CD14-positive monocyte (primary cell): Measurements from ENCODE around the gene KCNH1. TPM values are rescaled to one million over a fixed set of nuclear protein-coding genes. Genes with fewer than 3 reads are reported as not detected.
"Not testable (repeated sequence)": the region's sequence is repeated elsewhere in the genome, so short reads cannot be mapped to it uniquely, and the experiment has no call there.

Source experiments
- DNase-seq, 3 donors: peaks; one replicate each; pipeline ENCODE4 v3.0.0-alpha.2; 2011 to 2022
- H2AFZ ChIP-seq: 2 replicates; pipeline ENCODE4 v1.6.0; 2012; ENCODE audit warnings: mild to moderate bottlenecking, low read depth, low read length, inconsistent platforms; ENCODE audit not compliant: insufficient read depth, poor library complexity, severe bottlenecking
- H3K27ac ChIP-seq, 2 donors: 1 replicate in 1 of 2; 2 replicates in 1 of 2; pipeline ENCODE4 v1.5.1; 2012 to 2013; ENCODE audit warnings: low read length in 2 of 2, control low read depth in 1 of 2, inconsistent platforms in 1 of 2, low read depth in 1 of 2, mild to moderate bottlenecking in 1 of 2
- H3K27me3 ChIP-seq, 2 donors: one replicate each; pipeline versions ENCODE4 v1.6.0 to v1.6.1; 2011 to 2013; ENCODE audit warnings: low read length in 2 of 2; ENCODE audit not compliant: control insufficient read depth in 2 of 2, insufficient read depth in 2 of 2
- H3K36me3 ChIP-seq, 2 donors: replicated peaks in 1 of 2; 1 replicate in 1 of 2; 2 replicates in 1 of 2; pipeline versions ENCODE4 v1.5.1 to v1.6.1; 2012 to 2013; ENCODE audit warnings: low read length in 2 of 2, control low read depth in 1 of 2, inconsistent platforms in 1 of 2, mild to moderate bottlenecking in 1 of 2; ENCODE audit not compliant: insufficient read depth in 2 of 2, control insufficient read depth in 1 of 2
- H3K4me1 ChIP-seq, 2 donors: 1 replicate in 1 of 2; 2 replicates in 1 of 2; pipeline versions ENCODE4 v1.5.1 to v1.6.1; 2012 to 2013; ENCODE audit warnings: low read length in 2 of 2, control low read depth in 1 of 2, inconsistent platforms in 1 of 2, mild to moderate bottlenecking in 1 of 2, moderate library complexity in 1 of 2; ENCODE audit not compliant: insufficient read depth in 2 of 2, control insufficient read depth in 1 of 2
- H3K4me2 ChIP-seq: replicated peaks from 2 replicates; pipeline ENCODE3; 2012; ENCODE audit warnings: low read length, moderate library complexity, mild to moderate bottlenecking; ENCODE audit not compliant: poor library complexity, severe bottlenecking; ENCODE audit errors: extremely low read depth
- H3K4me3 ChIP-seq, 3 experiments: fragments of 200-600 bp in 1 of 3; sonication (generic) in 1 of 3; replicated peaks in 1 of 3; 1 replicate in 2 of 3; 2 replicates in 1 of 3; pipeline ENCODE4 v1.5.1; 2011 to 2013; ENCODE audit warnings: low read length in 3 of 3, mild to moderate bottlenecking in 3 of 3, control low read depth in 2 of 3, low read depth in 2 of 3, inconsistent platforms in 1 of 3, moderate library complexity in 1 of 3
- H3K79me2 ChIP-seq: 2 replicates; pipeline ENCODE4 v1.6.0; 2012; ENCODE audit warnings: mild to moderate bottlenecking, control low read depth, inconsistent platforms, low read length, moderate library complexity; ENCODE audit not compliant: insufficient read depth
- H3K9ac ChIP-seq: 2 replicates; pipeline ENCODE4 v1.6.0; 2017; ENCODE audit warnings: low read length, mild to moderate bottlenecking; ENCODE audit not compliant: insufficient read depth, poor library complexity, severe bottlenecking
- H3K9me3 ChIP-seq, 2 donors: replicated peaks in 1 of 2; 1 replicate in 1 of 2; 2 replicates in 1 of 2; pipeline versions ENCODE4 v1.5.1 to v1.6.1; 2012 to 2013; ENCODE audit warnings: low read length in 2 of 2, control low read depth in 1 of 2; ENCODE audit not compliant: control insufficient read depth in 1 of 2, insufficient read depth in 1 of 2
- H4K20me1 ChIP-seq: 2 replicates; pipeline ENCODE4 v1.6.0; 2012; ENCODE audit warnings: mild to moderate bottlenecking, low read length, control low read depth, moderate library complexity; ENCODE audit not compliant: insufficient read depth
- H3K27ac Mint-ChIP-seq, 7 donors: one replicate each; pipeline ENCODE4 v1.8.0; 2020; ENCODE audit warnings: mild to moderate bottlenecking in 7 of 7, mixed read lengths in 7 of 7, moderate library complexity in 6 of 7, inconsistent platforms in 2 of 7
- H3K27me3 Mint-ChIP-seq, 3 donors: one replicate each; pipeline ENCODE4 v1.8.0; 2021 to 2022; ENCODE audit warnings: low read depth in 3 of 3, mild to moderate bottlenecking in 3 of 3, mixed read lengths in 3 of 3, moderate library complexity in 3 of 3, inconsistent platforms in 1 of 3
- H3K36me3 Mint-ChIP-seq, 2 donors: one replicate each; pipeline ENCODE4 v1.8.0; 2020; ENCODE audit warnings: mixed read lengths in 2 of 2, inconsistent platforms in 1 of 2, mild to moderate bottlenecking in 1 of 2
- H3K4me1 Mint-ChIP-seq: one replicate; pipeline ENCODE4 v1.8.0; 2020; ENCODE audit warnings: mild to moderate bottlenecking, mixed read lengths
- H3K4me3 Mint-ChIP-seq, 2 donors: one replicate each; pipeline ENCODE4 v1.8.0; 2020; ENCODE audit warnings: mild to moderate bottlenecking in 2 of 2, mixed read lengths in 2 of 2, moderate library complexity in 1 of 2
- H3K9me3 Mint-ChIP-seq, 7 donors: one replicate each; pipeline ENCODE4 v1.8.0; 2020 to 2022; ENCODE audit warnings: mixed read lengths in 7 of 7, mild to moderate bottlenecking in 6 of 7, moderate library complexity in 6 of 7, inconsistent platforms in 2 of 7
- WGBS: methylation state at CpG from one replicate; pipeline ENCODE4 v1.1.5; 2013; ENCODE audit warnings: missing lambda C conversion rate; ENCODE audit not compliant: insufficient coverage; 5-methylcytosine and 5-hydroxymethylcytosine counted together
- intact Hi-C, 2 donors: fragments of 100-400 bp; cut with micrococcal nuclease; formaldehyde crosslinking; loops; one replicate each; pipeline versions ENCODE4 v1.15.0 to v1.15.1; 2023
- polyA plus RNA-seq, 3 donors: library from polyadenylated mRNA; depleted of rRNA in 1 of 3; unstranded in 2 of 3; stranded (reverse) in 1 of 3; fragments of 300-500 nt in 2 of 3; fragments of >200 nt in 1 of 3; fragmentation: Illumina TruSeq in 2 of 3; gene quantifications; 1 replicate in 2 of 3; 2 replicates in 1 of 3; pipeline ENCODE4 v1.2.3, GENCODE V29; 2012 to 2021
- TF ChIP-seq, protein P1 (sequence below): fragments of 200-600 bp; IDR thresholded peaks from one replicate; pipeline ENCODE4 v1.8.0; 2022; ENCODE audit warnings: antibody characterized with exemption, mild to moderate bottlenecking

KCNH1 gene
- polyA plus RNA-seq, 3 donors: not detected

GRCh38 chr1:210951279-210951678 lies 182.7 kb downstream of the KCNH1 start:
- WGBS: 80% methylated on average over 5 of the region's 7 CpGs
- Mint-ChIP-seq H3K4me3 (no peak overlapping the region), H3K4me1 (no peaks in the 10 kb centered on the region), H3K36me3 (no peaks in the 10 kb centered on the region), H3K27me3 (peaks cover 0 to 5% (median 0%) of the 10 kb centered on the region in 3 donors), H3K9me3 (peaks cover 0 to 3% (median 0%) of the 10 kb centered on the region in 7 donors), H3K27ac (no peak overlapping the region)
- Histone ChIP-seq H3K79me2 (no peaks in the 10 kb centered on the region), H3K9me3 (no peaks in the 10 kb centered on the region), H3K4me3 (no peak overlapping the region), H3K36me3 (no peaks in the 10 kb centered on the region), H3K4me2 (no peak overlapping the region), H3K4me1 (no peaks in the 10 kb centered on the region), H3K27ac (no peak overlapping the region), H3K27me3 (no peaks in the 10 kb centered on the region), H4K20me1 (no peaks in the 10 kb centered on the region), H2AFZ (no peak overlapping the region), H3K9ac (no peak overlapping the region)
- no peak for DNase-seq
- intact Hi-C loops: loop anchor here in 1 of 2 donors (5.0 kb wide), 1 partner anchor 369 kb away; no protein-coding TSS in a partner anchor
- TF ChIP-seq, protein P1, sequence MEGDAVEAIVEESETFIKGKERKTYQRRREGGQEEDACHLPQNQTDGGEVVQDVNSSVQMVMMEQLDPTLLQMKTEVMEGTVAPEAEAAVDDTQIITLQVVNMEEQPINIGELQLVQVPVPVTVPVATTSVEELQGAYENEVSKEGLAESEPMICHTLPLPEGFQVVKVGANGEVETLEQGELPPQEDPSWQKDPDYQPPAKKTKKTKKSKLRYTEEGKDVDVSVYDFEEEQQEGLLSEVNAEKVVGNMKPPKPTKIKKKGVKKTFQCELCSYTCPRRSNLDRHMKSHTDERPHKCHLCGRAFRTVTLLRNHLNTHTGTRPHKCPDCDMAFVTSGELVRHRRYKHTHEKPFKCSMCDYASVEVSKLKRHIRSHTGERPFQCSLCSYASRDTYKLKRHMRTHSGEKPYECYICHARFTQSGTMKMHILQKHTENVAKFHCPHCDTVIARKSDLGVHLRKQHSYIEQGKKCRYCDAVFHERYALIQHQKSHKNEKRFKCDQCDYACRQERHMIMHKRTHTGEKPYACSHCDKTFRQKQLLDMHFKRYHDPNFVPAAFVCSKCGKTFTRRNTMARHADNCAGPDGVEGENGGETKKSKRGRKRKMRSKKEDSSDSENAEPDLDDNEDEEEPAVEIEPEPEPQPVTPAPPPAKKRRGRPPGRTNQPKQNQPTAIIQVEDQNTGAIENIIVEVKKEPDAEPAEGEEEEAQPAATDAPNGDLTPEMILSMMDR: no peak

GRCh38 chr1:210949940-210950546 lies 183.9 kb downstream of the KCNH1 start:
- TF ChIP-seq, protein P1: peak; percentile 30
- H3K27me3 ChIP-seq, H3K9ac ChIP-seq, H3K27ac ChIP-seq, H3K36me3 ChIP-seq, H3K9me3 Mint-ChIP-seq, H3K4me1 ChIP-seq, DNase-seq, H2AFZ ChIP-seq, H3K9me3 ChIP-seq, H3K79me2 ChIP-seq, H3K27ac Mint-ChIP-seq, H3K27me3 Mint-ChIP-seq, H3K4me3 Mint-ChIP-seq, H3K4me1 Mint-ChIP-seq, H3K4me3 ChIP-seq, H3K36me3 Mint-ChIP-seq, H4K20me1 ChIP-seq, H3K4me2 ChIP-seq: not testable (repeated sequence)
- intact Hi-C loops: loop anchor here in 1 of 2 donors (5.0 kb wide), 1 partner anchor 368 kb away; no protein-coding TSS in a partner anchor
- WGBS: no CpG with 5 or more reads among the region's 2 CpGs
